Stimulated activated CD8-positive, alpha-beta memory T cell treated with anti-CD3 and anti-CD28 coated beads, Interleukin-4, amount 100 ng/mL, for 48 hours (primary cell): Measurements from ENCODE around the gene TUBGCP6.

ENCODE experiments used
- DNase-seq: peaks from one replicate; pipeline ENCODE4 v3.0.0-alpha.2; 2020

TUBGCP6 gene

GRCh38 chr22:50194037-50194805 lies 50.6 kb downstream of the TUBGCP6 start:
- DNase-seq = no peak

DNA sequence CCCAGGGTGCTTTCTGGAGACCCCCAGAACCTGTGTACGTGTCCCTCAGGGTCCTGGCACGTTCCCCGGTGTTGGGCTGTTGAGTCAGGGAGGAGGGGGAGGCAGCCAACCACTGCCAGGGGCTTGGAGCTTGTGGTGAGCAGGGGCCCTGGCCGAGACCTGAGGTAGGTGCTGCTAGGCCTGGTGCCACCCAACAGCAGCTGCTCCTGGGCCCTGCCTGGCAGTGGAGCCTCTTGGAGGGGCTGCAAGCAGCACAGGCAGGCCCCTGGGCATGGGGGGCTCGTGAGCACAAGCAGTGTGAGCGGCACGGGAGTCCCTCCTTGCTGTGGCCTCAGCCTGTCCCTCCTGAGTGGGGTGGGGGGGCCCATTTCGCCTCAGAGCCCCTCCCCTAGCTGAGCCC lies 51.2 kb downstream of the TUBGCP6 start:
- DNase-seq = no peak

GRCh38 chr22:50192436-50193204 lies 52.2 kb downstream of the TUBGCP6 start:
- DNase-seq = no peak

- DNase-seq = peak; percentile 78
Measured at GRCh38 chr22:50190941-50191741, 53.7 kb downstream of the TUBGCP6 start.

- peak; percentile 82 for DNase-seq
Measured at GRCh38 chr22:50190182-50190940, 54.5 kb downstream of the TUBGCP6 start.

DNA sequence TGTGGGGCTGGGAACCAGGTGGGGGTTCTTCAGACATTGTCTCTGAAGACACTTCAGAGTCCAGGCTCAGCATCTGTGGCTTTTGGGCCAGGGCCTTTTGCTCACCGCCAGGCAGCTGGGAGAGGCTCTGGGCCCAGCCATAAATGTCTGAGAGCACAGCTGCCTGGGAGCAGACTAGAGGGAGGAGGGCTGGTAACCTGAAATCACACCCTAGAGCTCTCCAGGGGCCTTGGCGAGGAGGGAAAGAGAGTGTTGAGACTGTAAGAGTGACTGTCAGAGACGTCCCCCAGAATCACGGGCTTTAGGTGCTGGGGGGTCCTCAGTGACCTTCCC lies 55.0 kb downstream of the TUBGCP6 start:
- no peak for DNase-seq

DNA sequence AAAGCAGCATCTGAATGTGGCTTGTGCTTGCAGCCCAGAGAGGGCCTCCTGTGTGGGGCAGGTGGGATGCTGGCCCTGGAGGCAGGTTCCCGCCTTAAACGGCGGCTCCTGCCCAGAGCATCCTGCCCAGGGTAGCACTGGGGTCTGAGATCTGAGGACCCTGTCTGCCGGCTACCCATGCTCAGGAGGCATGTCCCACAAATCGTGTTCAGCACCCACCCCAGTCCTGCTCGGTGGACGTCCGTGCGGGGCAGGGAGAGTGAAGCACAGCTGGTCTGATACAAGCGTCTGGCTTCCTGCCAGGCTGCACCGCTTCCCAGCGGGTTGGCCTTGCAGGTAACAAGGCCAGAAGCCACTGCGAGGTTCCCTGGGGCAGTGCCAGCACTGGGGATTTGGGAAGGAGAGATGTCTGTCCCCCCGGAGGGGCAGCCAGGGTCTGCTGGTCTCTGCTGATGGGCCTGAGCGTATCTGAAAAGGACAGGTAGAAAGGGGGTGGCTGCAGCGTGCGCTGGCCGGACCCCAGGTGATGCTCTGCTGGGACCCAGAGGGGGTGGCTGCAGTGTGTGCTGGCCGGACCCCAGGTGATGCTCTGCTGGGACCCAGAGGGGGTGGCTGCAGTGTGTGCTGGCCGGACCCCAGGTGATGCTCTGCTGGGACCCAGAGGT lies 55.5 kb downstream of the TUBGCP6 start:
- no peak for DNase-seq

DNA sequence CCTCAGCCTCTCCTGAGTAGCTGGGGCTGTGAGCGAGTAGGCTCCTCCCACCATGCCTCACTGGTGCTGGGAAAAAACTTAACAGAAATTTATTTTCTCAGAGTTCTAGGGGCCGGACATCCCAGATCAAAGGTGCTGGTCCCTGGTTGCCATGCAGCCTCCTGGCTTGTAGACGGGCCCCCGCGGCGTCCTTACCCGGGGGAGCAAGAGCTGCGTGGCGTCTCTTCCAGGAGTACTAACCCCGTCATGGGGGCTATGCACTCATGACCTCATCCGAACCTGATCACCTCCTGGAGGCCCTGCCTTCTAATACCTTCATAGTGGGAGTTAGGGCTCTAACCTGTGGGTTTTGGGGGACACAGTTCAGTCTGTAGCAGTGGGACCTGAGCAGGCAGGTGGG lies 56.5 kb downstream of the TUBGCP6 start:
- no peak for DNase-seq

GRCh38 chr22:50186761-50187523 lies 57.9 kb downstream of the TUBGCP6 start:
- DNase-seq = no peak

DNA sequence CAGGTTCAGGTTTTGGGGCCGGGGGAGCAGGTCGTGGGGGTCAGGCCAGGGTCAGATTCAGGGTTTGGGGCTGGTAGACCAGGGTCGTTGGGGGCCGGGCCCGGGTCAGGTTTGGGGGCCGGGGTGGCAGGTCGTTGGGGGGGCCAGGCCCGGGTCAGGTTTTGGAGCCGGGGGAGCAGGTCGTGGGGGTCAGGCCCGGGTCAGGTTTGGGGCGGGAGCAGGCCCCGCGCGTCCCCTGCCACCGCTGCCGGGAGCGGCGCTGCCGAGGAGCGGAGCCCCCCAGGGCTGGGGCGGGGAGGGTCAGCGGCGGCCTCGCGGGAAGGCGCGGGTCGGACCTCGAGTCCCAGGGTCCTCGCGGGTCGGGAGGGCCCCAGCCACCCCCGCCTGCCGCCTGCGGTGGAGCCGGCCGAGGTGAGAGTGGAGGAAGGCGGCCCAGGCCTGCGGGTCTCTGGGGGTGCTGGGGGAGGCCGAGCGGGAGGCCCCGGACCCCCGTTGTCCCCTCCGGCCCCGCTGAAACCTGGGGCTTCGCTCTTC lies 58.6 kb downstream of the TUBGCP6 start:
- no peak for DNase-seq

DNA sequence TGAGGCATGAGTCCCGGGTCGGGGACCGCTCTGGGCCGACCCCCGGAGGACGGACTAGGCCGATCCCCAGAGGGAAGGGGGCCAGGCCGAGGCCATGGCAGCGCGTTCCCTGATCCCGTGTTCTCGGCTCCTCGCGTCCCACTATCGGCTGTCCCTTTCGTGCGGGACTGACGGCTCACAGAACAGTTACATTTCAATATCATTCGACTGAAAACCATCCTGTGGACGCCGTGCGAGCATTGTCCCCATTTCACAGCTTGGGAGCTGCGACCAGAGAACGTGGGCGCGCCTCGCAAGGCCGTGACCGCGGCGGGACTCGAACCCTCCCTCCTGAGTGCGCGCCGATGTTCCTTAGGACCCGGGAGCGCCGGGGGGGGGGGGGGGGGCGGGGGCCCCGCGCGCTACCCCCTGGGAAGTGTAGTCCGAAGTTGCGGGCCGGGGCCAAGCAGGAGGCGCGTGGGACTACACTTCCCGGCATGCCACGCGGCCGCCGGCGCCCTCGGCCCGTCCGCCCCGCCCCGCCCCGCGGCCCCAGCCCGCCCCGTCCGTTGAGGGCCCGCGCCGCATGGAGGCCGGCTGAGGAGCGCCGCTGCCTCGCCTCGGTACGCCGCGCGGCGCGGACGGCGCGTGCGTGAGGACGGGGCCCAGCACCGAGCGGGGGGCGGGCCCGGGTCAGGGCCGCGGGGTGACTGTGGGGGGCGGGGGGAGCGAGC lies 59.3 kb downstream of the TUBGCP6 start, which contains the start of gene TRABD:
TRABD (plus strand) TSS at position 539 of the 713 bp plus-strand sequence. CDS start 7,148 bp downstream, outside the sequence.
- DNase-seq = peak; percentile 88

DNA sequence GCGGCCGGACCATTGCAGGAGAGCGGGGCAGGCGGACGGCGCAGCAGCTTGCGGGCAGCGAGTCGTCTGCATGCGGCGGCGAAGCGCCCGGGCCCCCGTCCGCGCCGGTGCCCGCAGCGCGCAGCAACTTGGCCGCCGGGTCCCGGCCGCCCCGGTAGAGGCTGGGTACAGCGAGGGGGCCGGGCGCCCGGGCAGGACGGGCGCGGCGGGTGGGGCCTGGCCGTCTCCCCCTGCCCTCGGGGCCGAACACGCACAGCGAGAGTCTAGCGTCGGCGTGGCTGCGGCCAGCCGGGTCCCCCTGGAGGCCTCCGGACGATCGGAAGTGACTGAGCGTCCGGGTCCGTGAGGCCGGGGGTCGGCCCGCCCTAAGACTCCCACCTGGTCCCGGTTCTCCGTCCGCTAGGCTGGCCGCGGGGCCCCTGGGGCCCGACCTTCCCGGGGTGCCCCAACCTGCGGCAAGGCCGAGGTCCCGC lies 59.9 kb downstream of the TUBGCP6 start:
- no peak for DNase-seq

DNA sequence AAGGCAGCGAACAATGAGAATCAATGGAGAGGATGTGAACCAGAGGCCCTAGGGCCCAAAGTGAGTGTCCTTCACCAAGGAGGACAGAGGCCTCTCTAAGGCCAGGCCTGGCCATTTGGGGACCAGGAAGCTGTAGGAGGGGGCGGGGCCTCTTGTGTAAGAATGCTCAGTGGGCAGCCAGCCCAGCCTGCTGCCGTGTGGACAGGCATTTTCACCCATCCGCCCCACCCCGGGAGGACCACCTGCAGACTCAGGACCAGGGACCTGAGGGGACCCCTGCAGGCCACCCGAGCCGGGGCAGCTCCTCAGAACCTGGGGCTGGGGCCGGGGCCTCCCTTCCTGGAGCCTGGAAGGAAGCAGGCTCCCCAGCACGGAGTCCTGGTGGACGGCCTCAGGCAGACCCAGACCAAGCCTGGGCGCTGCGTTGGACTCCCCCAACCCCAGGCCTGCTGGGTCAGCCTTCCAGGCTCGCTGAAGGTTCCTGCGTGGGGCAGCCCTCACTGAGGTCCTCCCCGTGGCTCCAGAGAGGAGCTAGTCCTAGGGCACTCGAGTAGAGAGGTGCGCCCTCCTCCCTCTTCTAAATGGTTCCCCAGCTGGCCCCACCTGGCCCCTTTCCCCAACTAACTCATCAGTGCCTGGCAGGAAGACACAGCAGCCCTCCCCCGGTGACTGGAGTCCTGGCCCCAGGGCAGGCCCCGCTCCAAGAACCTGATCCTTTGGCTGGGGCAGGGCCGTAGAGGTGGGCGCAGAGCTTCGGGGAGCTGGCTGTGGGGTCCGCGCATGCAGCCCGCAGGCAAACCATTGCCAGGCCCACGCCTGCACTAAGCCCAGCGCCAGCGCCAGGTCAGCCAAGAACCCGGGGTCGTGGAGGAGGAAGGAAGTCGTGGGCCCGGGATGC lies 60.6 kb downstream of the TUBGCP6 start:
- DNase-seq = no peak

DNA sequence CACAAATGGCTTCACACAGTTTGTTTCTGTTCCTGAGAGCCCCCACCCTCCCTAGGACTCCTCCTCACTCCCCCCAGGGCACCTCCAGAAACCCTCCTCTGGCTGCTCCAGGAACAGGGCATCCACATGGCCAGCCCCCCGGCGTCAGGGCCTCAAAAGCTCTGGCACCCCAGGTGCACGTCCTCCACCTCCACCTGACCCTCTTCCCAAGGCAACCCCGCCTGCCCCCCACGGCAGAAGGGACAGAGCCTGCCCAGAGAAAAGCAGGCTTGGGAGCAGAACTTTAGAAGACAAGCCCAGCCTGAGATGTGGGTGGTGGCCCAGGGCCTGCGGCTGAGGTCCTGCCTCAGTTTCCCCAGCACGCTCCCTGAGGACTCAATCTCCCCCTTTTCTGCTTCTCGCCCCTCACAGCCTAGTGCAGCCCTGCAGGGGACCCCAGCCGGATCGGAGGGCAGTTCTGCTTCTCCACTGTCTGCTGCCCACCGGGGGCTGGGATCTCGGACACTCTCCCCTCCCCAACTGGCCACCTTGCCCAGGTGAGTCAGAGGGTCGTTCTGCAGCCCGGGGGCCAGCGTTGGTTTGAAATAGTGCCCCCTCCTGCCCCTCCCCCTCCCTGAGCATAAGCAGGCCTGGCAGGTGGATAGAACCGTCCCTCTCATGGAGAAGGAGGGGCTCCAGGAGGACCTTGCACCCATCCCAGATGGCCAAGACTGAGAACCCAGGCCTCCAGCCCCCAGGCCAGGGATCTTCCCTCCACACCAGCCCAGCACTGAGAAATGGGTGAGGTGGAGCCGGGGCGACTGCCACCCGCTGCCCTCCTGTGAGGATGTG lies 61.5 kb downstream of the TUBGCP6 start:
- DNase-seq = no peak

DNA sequence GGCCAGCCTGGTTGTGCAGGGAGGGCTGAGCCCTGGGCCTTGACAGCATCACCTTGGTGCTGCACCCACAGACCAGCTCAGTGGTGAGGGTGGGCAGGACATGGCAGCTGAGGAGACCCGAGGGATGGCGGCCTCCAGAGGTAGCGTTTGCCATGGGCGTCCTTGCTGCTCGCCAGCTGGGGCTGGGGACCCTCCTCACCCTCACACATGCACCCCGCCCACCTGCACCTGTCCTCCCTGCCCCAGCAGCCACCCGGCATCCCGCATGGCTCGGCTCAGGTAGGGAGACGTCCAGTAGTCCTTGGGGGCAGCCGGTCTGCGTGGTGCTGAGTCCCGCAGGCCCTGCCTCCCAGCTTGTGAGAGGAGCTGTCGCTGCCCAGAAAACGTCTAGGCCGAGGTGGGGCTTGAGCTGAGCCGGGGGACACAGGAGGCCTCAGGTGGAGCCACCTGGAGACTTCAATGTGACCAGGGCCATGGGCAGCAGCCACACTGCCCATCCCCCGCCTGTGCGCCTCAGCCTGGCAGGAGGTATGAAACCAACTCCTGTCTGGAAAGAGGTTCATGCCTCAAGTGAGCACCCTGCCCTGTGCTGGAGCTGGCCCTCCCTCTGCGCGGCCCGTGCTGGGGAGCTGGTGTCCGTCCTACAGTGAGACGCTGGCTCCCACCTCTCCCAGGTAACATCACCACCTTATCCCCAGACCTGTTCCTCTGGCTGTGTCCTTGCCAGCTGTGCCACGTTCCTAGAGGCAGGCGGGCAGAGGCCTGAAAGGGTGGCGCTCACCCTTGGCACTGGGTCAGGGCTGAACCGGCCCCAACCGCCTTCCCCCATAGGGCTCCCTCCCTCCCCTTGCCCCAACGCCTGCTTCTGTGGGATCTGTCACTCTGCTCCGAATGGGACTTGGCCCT lies 62.4 kb downstream of the TUBGCP6 start:
- DNase-seq = no peak

DNA sequence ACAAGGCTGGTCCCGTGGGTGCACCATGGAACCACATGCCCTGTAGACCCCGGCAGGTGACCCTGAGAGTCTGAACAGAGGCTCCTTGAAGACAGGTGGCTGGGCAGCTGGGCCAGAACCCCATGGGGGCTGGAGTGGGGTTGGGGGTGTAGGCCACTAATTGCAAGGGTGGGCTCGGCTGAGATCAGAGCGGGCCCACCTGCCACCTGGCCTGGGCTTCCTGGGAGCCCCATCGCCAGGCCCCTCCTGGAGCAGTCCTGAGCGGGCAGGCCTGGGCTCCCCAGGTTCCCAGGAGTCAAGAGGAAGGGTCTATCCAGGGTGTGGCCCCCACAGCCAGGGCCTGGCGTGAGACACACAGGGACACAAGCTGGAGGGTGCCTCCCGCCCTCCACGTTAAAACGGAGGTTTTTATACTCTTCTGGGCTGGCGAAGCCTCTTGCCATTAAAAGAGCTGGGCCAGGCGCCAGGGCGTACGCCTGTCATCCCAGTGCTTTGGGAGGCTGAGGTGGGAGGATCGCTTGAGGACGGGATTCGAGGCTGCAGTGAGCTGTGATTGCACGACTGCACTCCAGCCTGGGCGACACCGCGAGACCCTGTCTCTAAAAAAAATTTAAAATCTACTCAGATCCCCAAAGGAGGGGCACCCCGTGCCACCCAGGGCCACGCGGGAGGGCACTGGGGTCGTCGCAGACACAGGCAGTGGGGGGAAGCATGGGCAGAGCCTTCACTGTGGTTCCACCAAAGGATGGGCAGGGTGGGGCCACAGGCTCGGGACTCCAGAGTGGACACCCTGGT lies 63.9 kb downstream of the TUBGCP6 start:
- no peak for DNase-seq
